Activated naive CD4-positive, alpha-beta T cell treated with anti-CD3 and anti-CD28 coated beads, Interleukin-2, amount 50 U/mL, for 72 hours (primary cell): ENCODE measurements around the gene MAPT. TPM values are rescaled to one million over a fixed set of nuclear protein-coding genes. Genes with fewer than 3 reads are reported as not detected.
"Not testable (repeated sequence)": the region's sequence is repeated elsewhere in the genome, so short reads cannot be mapped to it uniquely, and the experiment has no call there.

ENCODE experiments used
- ATAC-seq, 2 donors: fragments of 150-1000 bp; cut with Tn5 transposase; 2 replicates each; pipeline ENCODE4 v1.10.0; 2021; ENCODE audit warnings: mild to moderate bottlenecking in 2 of 2, moderate library complexity in 2 of 2
- DNase-seq, 2 donors: peaks; one replicate each; pipeline ENCODE4 v3.0.0; 2021 to 2022; ENCODE audit warnings: low spot score in 2 of 2
- H3K27ac Mint-ChIP-seq, 2 donors: one replicate each; pipeline ENCODE4 v1.8.0; 2022; ENCODE audit warnings: mild to moderate bottlenecking in 2 of 2, mixed read lengths in 2 of 2
- H3K36me3 Mint-ChIP-seq, 2 donors: one replicate each; pipeline ENCODE4 v1.8.0; 2022; ENCODE audit warnings: mixed read lengths in 2 of 2
- H3K9me3 Mint-ChIP-seq, 2 donors: one replicate each; pipeline ENCODE4 v1.8.0; 2022; ENCODE audit warnings: mixed read lengths in 2 of 2
- total RNA-seq, 2 donors: library from RNA; stranded (reverse); gene quantifications; one replicate each; pipeline ENCODE4 v1.2.3, GENCODE V29; 2022

The MAPT gene
- total RNA-seq, 2 donors from 2014 or later, result 0.57 to 2.2 TPM

DNA sequence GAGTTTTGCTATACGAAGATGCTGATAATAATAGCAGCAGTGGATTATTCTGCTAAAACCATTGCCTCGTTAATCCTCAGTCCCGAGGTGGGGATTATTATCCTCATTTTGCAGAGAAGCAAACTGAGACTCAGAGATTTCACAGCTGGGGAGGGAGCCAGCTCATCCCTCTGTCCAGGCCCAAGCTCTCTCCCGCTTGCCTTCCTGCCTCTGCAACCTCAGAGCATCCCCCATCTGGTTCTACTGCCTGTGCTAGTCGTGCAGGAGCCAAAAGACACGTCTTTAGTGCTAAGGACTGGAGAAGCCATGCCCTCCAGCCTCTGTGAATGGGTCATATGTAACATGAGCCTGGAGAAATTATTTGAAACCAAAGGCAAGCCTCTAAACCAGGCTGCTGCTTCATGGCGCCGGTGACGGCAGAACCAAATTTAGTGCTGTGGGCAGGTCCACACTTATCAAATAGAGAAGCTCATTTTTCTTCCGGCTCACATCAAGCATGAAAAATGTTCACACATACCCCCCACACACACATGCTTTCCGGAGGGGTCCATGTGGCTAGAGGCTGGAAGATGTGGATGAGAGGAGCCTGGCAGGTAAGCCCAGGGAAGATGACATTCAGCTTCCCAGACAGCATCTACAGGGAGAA, 13.5 kb downstream of the MAPT start:
- DNase-seq (no peak), ATAC-seq (no peak)
- peaks cover 6% of the 10 kb centered on the region in 2 donors for H3K9me3 Mint-ChIP-seq
- peaks cover 6 to 11% of the 10 kb centered on the region in 2 donors for H3K36me3 Mint-ChIP-seq
- H3K27ac Mint-ChIP-seq, result peak overlapping the region in 1 of 2 donors; percentile 48

DNA sequence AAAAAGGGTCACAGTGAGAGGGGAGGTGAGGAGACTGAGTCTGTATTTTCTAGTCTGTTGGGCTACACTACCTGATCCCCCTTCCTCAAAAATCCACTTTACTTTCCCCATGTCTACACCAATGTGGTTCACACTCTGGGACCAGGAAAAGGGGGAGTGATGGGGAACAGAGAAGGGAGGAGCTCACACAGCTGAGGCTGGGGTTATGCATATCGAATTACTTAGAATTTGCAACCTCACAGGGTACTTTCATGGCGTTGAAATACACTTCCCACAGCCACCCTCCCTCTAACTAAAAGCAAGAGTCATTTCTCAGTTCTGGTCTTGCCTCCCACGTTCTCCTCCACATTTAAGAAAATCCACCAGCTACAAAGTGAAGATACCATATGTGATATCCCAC, 14.1 kb downstream of the MAPT start:
- Mint-ChIP-seq H3K36me3 (peaks cover 6 to 12% of the 10 kb centered on the region in 2 donors), H3K9me3 (peaks cover 8 to 12% of the 10 kb centered on the region in 2 donors), H3K27ac (no peak overlapping the region)
- DNase-seq, result no peak
- ATAC-seq, result peak; percentile 52 to 75

DNA sequence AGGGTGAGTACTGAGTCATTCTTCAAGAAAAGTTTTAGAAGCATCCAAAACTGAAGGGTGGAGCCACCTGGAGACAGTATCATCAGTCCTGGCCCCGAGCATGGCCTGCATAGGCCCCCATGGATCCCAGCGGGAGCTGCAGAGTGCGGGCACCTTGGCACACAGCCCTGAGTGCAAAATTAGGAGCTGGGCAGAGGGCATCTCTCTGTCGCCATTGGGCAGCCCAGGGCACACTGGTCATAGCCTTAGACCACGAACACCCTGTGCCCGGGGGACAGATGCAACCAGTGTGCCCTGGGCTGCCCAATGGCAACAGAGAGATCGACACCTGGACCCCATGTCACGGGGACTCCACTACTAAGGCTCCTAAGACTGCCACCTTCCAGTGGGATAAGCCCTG, 14.6 kb downstream of the MAPT start:
- H3K27ac Mint-ChIP-seq, result no peak overlapping the region
- H3K9me3 Mint-ChIP-seq, result peaks cover 8 to 12% of the 10 kb centered on the region in 2 donors
- ATAC-seq (no peak), DNase-seq (no peak)
- H3K36me3 Mint-ChIP-seq, result peaks cover 6 to 12% of the 10 kb centered on the region in 2 donors

DNA sequence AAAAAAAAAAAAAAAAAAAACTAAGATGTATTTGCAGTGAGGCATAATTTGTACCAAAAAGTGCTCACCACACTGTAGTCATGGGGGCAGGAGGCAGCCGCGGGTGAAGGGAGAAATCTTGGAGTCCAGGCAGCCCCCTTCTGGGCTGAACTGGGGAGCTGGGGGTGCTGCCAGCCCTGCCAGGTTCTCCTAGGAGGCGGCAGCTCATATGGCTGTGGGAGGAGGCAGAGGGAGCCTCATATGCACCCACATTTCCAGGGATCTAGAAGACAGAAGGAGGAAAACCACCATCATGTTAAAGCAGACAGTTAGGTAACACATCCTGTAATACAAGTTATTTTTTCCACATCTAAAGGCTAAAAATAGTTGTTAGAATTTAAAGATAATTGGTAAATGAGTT, 16.3 kb downstream of the MAPT start:
- ATAC-seq (no peak), DNase-seq (no peak)
- H3K27ac Mint-ChIP-seq, result no peak overlapping the region
- H3K36me3 Mint-ChIP-seq, result peaks cover 6 to 12% of the 10 kb centered on the region in 2 donors
- peaks cover 8 to 12% of the 10 kb centered on the region in 2 donors for H3K9me3 Mint-ChIP-seq

DNA sequence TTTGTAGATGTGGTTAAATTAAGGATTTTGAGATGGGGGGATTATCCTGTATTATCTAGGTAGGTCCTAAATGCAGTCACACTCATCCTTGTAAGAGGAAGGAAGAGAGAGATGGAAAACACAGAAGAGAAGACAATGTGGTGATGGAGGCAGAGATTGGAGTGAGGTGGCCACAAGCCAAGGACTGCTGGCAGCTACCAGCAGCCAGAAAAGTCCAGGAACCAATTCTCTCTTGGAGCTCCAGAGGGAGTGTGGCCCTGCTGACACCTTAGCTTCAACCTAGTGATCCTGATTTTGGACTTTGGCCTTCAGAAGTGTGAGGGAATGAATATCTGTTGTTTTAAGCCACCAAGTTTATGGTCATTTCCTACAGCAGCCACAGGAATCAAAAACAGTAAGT, 18.0 kb downstream of the MAPT start:
- Mint-ChIP-seq H3K27ac (no peak overlapping the region), H3K9me3 (peaks cover 8 to 12% of the 10 kb centered on the region in 2 donors), H3K36me3 (peaks cover 6 to 12% of the 10 kb centered on the region in 2 donors)
- no peak for DNase-seq
- ATAC-seq, result no peak

DNA sequence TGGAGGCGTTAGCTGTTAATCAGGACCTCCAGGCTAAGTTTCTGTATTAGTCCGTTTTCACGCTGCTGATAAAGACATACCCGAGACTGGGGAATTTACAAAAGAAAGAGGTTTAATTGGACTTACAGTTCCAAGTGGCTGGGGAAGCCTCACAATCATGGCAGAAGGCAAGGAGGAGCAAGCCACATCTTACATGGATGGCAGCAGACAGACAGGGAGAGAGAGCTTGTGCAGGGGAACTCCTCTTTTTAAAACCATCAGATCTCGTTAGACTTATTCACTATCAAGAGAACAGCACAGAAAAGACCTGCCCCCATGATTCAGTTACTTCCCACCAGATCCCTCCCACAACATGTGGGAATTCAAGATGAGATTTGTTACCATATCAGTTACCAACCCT, 18.7 kb downstream of the MAPT start:
- not testable (repeated sequence) for ATAC-seq, H3K27ac Mint-ChIP-seq, DNase-seq
- Mint-ChIP-seq H3K9me3 (peaks cover 8 to 12% of the 10 kb centered on the region in 2 donors), H3K36me3 (peaks cover 6 to 12% of the 10 kb centered on the region in 2 donors)

DNA sequence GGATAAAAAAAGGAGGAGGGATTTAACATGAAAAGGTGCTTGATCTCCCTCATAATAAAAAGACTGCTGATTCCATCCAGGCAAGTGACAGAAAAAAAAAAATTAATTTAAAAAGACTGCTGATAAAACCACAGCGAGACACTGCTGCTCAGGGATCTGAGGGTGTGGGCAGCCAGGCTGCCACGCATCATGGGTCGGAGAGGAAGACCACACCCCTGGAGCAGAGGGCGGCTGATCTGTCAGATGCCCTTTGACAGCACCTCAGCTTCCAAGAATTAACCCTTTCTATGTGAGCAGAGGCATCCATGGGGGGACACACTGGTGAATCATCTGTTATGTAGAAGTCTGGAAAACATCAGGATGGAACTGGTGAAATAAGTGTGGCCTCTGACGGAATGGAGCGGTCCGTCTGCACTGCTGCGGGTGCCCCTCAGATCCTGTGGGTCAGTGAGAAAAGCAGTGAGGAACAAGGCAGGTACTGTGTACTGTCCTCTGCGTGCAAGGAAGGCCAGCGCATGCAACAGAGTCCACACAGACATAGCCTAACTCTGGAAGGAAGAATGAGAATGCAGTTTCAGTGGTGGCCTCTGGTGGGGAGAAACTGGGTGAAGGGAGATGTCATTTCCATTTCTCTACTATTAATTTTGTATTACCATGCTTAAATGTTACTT, 19.8 kb downstream of the MAPT start:
- Mint-ChIP-seq H3K27ac (peak overlapping the region in 1 of 2 donors; percentile 58), H3K9me3 (peaks cover 8 to 12% of the 10 kb centered on the region in 2 donors), H3K36me3 (peaks cover 6 to 12% of the 10 kb centered on the region in 2 donors)
- no peak for DNase-seq
- ATAC-seq, result no peak

DNA sequence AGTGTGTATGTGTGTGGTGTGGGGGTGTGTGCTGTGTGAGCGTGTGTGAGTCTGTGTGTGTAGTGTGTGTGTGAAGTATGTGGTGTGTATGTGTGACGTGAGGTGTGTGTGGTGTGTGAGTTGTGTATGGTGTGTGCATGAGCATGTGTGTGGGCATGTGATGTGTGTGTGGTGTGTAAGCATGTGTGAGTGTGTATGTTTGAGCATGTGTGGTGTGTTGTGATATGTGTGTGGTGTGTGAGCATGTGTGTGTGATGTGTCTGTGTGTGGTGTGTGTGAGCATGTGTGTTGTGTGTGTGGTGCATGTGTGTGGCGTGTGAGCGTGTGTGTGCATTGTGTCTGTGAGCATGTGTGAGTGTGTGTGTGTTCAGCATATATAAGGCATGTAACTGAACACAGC, 20.9 kb downstream of the MAPT start:
- DNase-seq (no peak), ATAC-seq (no peak)
- Mint-ChIP-seq H3K36me3 (peaks cover 6 to 12% of the 10 kb centered on the region in 2 donors), H3K27ac (no peak overlapping the region), H3K9me3 (peaks cover 8 to 12% of the 10 kb centered on the region in 2 donors)

DNA sequence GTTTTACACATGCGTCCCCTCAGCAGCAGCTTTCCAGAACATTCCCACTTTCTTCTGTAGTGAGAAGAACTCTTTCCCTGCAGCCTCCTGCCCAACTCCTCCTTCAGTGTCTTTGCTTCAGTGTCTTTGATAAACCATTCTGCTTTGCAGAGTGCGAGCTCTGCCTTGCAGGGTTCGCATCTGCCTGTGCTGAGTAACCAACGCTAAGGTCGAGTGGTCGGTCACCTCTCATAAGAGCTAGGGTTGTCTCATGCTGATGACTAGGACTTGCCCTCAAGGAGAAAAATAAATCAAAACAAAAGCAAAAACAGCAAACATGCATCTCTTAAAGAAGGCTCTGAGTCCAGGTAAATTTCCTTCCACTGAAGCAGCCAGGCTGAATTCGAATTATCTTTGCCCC, 22.7 kb downstream of the MAPT start:
- peaks cover 7 to 11% of the 10 kb centered on the region in 2 donors for H3K9me3 Mint-ChIP-seq
- ATAC-seq (no peak), DNase-seq (no peak)
- peaks cover 4 to 9% of the 10 kb centered on the region in 2 donors for H3K36me3 Mint-ChIP-seq
- H3K27ac Mint-ChIP-seq, result no peak overlapping the region

DNA sequence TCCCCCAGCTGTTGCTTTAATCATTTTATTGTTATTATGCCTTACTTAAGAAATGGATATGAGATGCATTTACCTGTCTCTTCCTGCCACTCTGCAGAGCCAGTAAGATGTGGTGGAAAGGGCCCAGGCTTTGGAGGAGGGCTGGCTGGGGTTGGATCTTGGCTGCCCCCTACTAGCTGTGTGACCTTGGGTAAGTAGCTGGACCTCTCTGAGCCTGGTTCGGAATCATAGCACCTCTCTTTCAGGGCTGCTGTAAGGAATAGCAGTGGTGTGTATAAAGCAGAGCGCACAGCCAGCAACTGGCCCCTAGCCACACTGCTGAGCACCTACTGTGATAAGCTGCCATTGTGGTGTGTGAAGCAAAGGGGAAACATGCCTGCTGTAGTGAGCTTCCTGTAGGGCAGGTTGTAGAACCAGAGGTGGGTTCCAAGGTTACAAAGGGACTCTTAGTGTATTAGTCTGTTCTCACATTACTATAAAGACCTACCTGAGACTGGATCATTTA, 23.9 kb downstream of the MAPT start:
- H3K9me3 Mint-ChIP-seq, result peaks cover 0 to 2% of the 10 kb centered on the region in 2 donors
- ATAC-seq, result no peak
- H3K27ac Mint-ChIP-seq, result no peak overlapping the region
- no peaks in the 10 kb centered on the region for H3K36me3 Mint-ChIP-seq
- no peak for DNase-seq

DNA sequence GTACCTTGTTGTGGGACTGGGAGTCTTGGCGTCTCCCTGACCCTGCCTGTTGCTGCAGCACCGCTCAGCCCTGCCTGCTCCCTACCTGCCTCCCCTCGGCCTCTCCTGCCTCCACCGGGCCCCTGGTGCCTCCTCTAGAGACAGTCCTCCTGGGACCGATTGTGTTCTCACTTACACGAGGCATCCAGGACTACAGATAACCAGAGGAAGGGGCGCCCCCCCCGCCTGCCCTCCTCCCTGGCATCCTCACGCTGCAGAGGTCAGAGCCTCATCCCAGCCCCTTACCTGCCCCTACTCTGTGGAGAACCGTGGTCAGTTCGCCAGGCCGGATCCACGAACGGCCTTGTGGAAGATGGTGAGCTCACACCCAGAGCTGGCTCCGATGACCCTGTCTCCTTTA, 24.8 kb downstream of the MAPT start:
- no peaks in the 10 kb centered on the region for H3K9me3 Mint-ChIP-seq
- H3K36me3 Mint-ChIP-seq, result no peaks in the 10 kb centered on the region
- no peak for DNase-seq
- no peak overlapping the region for H3K27ac Mint-ChIP-seq
- ATAC-seq, result no peak

DNA sequence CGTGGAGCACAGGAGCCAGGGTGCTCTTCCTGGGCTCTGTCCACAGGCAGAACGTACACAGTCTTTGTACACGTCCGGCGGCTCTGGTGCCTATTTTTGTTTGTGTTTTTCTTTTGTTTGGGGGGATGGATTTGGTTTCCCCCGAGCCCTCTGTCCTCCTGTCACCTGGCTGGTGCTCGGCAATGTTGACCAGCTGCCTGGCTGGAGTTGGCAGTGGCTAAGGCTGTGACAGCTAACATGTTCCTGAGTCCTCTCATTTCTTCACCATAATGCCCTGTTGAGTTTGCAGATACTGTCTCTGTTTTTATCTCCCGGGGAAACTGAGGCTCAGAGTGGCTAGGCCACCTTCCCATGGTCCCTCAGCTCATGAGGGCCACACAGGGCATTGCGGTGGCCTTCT, 25.7 kb downstream of the MAPT start:
- no peaks in the 10 kb centered on the region for H3K36me3 Mint-ChIP-seq
- DNase-seq (no peak), ATAC-seq (no peak)
- H3K27ac Mint-ChIP-seq, result no peak overlapping the region
- no peaks in the 10 kb centered on the region for H3K9me3 Mint-ChIP-seq

DNA sequence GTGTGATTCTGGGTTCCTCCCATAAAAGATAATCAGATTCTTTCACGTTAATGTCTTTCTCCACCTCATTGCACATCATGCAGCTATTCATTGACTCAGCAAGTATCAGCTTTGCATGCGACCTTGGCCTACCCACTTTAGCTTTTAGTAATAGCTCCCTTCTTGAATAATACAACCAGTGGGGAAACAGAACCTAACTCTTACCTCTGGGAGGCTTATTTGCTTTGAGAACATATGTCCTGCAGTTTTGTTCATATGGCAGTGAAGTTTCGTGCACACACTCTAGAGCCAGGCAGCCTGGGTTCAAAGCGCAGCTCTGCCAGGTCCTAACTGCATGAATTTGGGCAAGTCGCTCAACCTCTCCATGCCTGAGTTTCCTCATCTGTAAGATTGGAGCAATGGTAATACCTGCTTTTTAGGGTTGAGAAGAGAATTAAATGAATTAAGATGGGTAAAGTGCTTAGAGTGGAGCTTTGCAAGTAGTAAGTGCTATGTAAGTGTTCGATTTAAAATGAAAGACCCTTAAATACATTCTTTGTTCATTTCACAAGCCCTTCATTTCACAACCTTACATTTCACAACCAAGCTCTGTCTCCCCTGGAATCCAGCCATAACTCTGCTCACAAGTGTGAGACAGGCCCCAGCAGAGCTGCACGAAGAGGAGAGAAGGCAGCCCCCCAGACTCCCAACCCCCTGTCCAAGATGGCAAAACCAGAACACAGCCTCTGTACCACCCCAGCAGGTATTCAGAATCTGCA, 29.3 kb downstream of the MAPT start:
- DNase-seq (no peak), ATAC-seq (no peak)
- Mint-ChIP-seq H3K36me3 (peaks cover 0 to 5% of the 10 kb centered on the region in 2 donors), H3K9me3 (peaks cover 0 to 5% of the 10 kb centered on the region in 2 donors), H3K27ac (no peak overlapping the region)

DNA sequence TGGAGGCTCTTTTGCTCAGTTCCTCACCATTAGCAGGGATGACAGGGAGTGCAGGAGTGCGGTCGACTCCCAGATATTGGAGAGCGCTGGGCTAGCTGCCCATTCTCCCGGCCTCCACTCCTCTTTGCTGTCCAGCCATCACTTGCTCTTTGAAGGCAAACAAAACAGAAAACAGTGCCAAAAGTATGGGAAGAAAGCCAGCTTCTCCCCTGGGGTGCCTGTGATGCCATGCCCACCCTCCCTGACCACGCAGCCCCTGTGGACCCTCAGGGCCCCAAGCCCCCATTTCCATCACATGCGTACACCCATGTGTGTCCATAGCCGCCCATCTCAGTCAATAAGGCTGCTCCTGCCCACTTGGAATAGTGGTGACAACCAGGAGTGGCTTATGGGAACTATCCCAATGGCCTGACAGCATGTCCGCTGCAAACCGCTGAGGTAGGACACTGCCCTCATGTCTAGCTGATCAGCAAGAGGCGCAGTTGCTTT, 30.0 kb downstream of the MAPT start:
- ATAC-seq, result no peak
- peaks cover 0 to 5% of the 10 kb centered on the region in 2 donors for H3K9me3 Mint-ChIP-seq

DNA sequence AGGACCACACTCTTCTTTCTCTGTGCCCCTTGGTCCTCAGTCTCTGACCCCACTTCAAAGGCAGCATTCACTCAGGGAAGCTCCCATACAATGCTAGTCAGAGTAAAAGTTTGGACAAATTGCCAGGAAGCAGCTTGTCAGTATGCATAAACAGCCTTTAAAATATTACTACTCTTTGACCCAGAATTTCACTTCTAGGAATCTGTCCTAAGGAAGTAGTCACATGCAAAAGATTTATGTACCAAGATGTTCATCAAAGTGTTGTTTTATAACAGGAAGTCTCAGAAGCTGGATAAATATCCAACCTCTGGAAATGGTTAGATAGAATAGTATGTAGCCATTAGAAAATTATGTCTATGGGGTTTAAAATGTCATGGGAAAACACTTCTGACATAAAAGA, 31.0 kb downstream of the MAPT start:
- H3K27ac Mint-ChIP-seq, result no peak overlapping the region
- ATAC-seq, result no peak

More for the DNA sequence above, 30.0 kb downstream of the MAPT start:
- no peak for DNase-seq
- Mint-ChIP-seq H3K36me3 (peaks cover 0 to 5% of the 10 kb centered on the region in 2 donors), H3K27ac (no peak overlapping the region)

DNA sequence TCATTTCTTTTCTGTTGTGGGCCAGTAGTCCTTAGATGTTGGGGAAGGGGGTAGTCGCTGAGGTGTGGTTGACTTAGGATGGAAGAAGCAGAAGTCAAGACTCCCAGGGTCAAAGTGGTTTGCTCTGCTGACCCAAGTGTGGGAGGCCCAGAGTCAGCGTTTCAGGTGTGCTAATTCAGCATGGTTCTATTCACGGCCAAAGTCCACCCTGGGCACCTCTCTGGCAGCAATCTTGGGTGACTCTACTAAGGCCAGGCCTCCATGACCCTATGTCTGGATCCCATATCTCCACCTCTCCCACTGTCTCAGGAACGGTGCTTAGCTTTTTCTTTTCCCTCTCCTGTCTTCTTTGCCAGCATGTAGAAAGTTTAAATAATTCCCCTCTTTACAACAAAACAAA, 32.9 kb downstream of the MAPT start:
- H3K27ac Mint-ChIP-seq, result no peak overlapping the region
- ATAC-seq, result no peak
- H3K9me3 Mint-ChIP-seq, result peaks cover 0 to 5% of the 10 kb centered on the region in 2 donors
- peaks cover 0 to 5% of the 10 kb centered on the region in 2 donors for H3K36me3 Mint-ChIP-seq
- DNase-seq, result no peak

More for the DNA sequence above, 31.0 kb downstream of the MAPT start:
- no peak for DNase-seq
- peaks cover 0 to 5% of the 10 kb centered on the region in 2 donors for H3K9me3 Mint-ChIP-seq
- peaks cover 0 to 5% of the 10 kb centered on the region in 2 donors for H3K36me3 Mint-ChIP-seq

DNA sequence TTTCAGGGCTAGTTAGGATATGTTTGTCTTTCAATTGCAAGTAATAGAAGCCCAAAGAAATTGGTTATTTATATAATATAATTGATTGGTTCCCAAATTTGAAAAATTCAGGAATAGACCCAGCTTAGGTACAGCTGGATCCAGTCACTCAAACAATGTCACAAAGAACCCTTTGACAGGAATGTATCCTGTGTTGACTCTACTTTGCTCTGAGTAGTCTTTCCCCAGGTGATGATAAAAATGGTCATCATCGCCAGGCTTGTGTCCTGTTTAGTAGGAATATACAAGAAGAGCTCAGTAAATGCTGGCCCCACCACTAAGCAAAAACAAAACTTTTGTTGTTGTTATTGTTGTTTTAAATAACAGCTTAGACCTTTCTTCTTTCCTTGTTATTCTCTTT, 35.0 kb downstream of the MAPT start:
- DNase-seq (no peak), ATAC-seq (no peak)
- H3K36me3 Mint-ChIP-seq, result peaks cover 0 to 5% of the 10 kb centered on the region in 2 donors
- H3K27ac Mint-ChIP-seq, result no peak overlapping the region
- peaks cover 0 to 5% of the 10 kb centered on the region in 2 donors for H3K9me3 Mint-ChIP-seq
